DND-41 (cell line): ENCODE data around the gene PIKFYVE.

Experiments used
- CTCF ChIP-seq: IDR thresholded peaks from 2 replicates; pipeline ENCODE4 v1.5.1; 2012; ENCODE audit warnings: borderline replicate concordance, low read length, moderate library complexity, mild to moderate bottlenecking; ENCODE audit not compliant: poor library complexity, severe bottlenecking; ENCODE audit errors: extremely low read depth
- EZH2 ChIP-seq: IDR thresholded peaks from 3 replicates; pipeline ENCODE4 v1.6.1; 2012; ENCODE audit warnings: borderline replicate concordance, low read depth, mild to moderate bottlenecking, moderate library complexity, low read length, inconsistent platforms; ENCODE audit not compliant: severe bottlenecking

DNA sequence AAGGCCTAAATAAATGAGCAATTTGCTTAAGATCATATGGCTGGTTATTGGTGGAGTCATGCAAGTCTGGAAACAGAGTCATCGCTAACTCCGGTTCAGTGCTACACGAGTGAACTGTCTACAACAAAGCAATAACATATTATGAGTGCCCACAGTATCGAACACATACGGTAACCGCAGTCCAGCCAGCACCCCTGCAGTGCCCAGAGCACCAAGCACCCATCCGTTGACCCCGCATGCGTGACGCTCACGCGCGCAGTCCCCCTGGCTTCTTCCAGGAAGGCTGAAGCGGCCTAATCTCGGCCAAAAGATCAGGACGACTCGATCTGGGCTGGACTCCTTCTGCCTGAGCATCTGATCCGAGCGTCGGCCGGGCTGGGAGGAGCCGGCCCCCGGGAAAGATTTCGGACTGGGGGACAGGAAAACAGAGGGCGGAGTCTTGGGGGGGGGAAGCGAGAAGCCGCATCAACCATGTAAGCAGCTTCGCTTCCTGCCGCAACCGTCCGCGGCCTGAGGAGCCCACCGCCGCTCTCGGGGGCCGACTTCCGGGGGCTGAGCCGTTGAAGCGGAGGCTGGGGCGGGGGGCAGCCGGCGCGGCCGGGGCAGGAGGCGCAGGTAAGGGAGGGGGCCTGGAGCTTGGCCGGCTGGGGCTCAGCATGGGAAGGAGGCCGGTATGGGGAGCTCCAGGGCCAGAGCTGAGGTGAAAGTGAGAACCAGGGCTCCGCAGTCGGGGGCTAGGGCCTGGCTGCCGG, at the start of gene PIKFYVE:
- TF ChIP-seq CTCF (no peak), EZH2 (no peak)
